ENCODE measurements around the gene BRD4. TPM values are rescaled to one million over a fixed set of nuclear protein-coding genes. Genes with fewer than 3 reads are reported as not detected.

Gene BRD4
- polyA plus RNA-seq, 2 of the 4 experiments (the other 2 are of a cell fraction), result 8.3 to 22.5 TPM

DNA sequence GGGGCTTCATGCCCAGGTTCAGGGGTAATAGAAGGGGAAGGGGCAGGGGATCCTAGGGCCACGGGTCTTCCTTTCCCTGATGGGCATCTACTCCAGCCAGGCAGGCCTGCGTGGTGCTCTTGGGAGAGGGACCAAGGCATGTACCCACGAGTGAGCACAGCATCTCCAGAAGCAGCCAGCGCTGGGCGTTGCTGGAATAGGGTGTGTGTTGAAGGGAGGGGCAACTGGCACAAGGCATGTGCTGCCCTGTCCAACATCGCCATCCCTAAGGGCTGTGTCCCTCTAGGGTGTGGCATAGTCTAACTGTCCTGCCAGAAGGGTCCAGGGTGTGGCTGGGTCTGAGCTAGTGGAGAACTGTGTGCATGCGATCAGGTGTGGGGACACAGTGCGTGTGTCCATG lies 134.4 kb downstream of the BRD4 start:
- TF ChIP-seq FOXS1 (CRISPR knock-in tag; IDR thresholded peaks at IDR 0.05), result no peak
- TF ChIP-seq EP300 (IDR thresholded peaks at IDR 0.05), result no peak
- TF ChIP-seq MAZ (IDR thresholded peaks at IDR 0.05; ENCODE audit: borderline replicate concordance, low read depth, low read length), result no peak
- no peak for TF ChIP-seq ESRRA (IDR thresholded peaks at IDR 0.05; ENCODE audit: borderline replicate concordance, low read length)
- no peak for TF ChIP-seq RCOR1 (IDR thresholded peaks at IDR 0.05; ENCODE audit: low read depth, low read length)
- ChIA-PET CTCF (interaction anchor here (1.0 to 1.6 kb wide), 3 partner anchors 21 to 62 kb away, joined by 3 to 7 read pairs (median 4); no protein-coding TSS in a partner anchor), POLR2A (no interaction called here)
- peak in 1 of 2 experiments; percentile 42 for DNase-seq (ENCODE audit: low read depth in 1 of 2, low spot score in 1 of 2)
- H3K4me3 ChIP-seq, result no peak overlapping the region
- peak overlapping the region; percentile 47 for H3K4me2 ChIP-seq
- peaks cover 18% of the 10 kb centered on the region for H3K4me1 ChIP-seq
- no peaks in the 10 kb centered on the region for H3K9me3 ChIP-seq
- FAIRE-seq, result no peak
- H3K27ac ChIP-seq, result no peak overlapping the region
- peak; percentile 62 to 67; a peak in 5 of 6 replicates for ATAC-seq
- 35% methylated on average over 5 of the region's 8 CpGs for WGBS (ENCODE audit: missing lambda C conversion rate)

- ATAC-seq (peak in 1 of 2 experiments; percentile 10; a peak in 2 of 6 replicates), FAIRE-seq (no peak), DNase-seq (ENCODE audit: low read depth in 1 of 2, low spot score in 1 of 2) (no peak)
- Histone ChIP-seq H3K9me3 (no peaks in the 10 kb centered on the region), H3K27ac (0 out of 6 replicates have a peak overlapping the region, but pooled peaks of 1 of the 2 experiments have one; percentile 36), H3K4me3 (no peak overlapping the region), H3K4me2 (peak overlapping the region; percentile 47), H3K4me1 (peaks cover 18% of the 10 kb centered on the region)
- 29% methylated on average over 3 of the region's 14 CpGs for WGBS (ENCODE audit: missing lambda C conversion rate)
- ChIA-PET POLR2A (no interaction called here), CTCF (interaction anchor here (0.9 to 1.6 kb wide), 3 partner anchors 20 to 57 kb away, joined by 3 to 7 read pairs (median 3); no protein-coding TSS in a partner anchor)
- TF ChIP-seq USF2 (IDR thresholded peaks at IDR 0.05) (no peak), PBX3 (IDR thresholded peaks at IDR 0.05) (no peak), RFX5 (IDR thresholded peaks at IDR 0.05) (no peak), EHMT2 (IDR thresholded peaks at IDR 0.05; ENCODE audit: low read depth) (no peak), ZFP36 (IDR thresholded peaks at IDR 0.05; ENCODE audit: borderline replicate concordance, partially characterized antibody) (no peak), JUN (IDR thresholded peaks at IDR 0.05) (no peak), SMC3 (IDR thresholded peaks at IDR 0.05) (no peak), CBX2 (IDR thresholded peaks at IDR 0.05; ENCODE audit: borderline replicate concordance, low read depth) (no peak), MYC (IDR thresholded peaks at IDR 0.05; ENCODE audit: borderline replicate concordance, low read length) (no peak), CEBPB (IDR thresholded peaks at IDR 0.05) (no peak), POLR2AphosphoS2 (conservative IDR thresholded peaks at IDR 0.05; ENCODE audit: low read length) (no peak), ZNF302 (CRISPR knock-in tag; IDR thresholded peaks at IDR 0.05) (no peak), ZSCAN20 (CRISPR knock-in tag; IDR thresholded peaks at IDR 0.05) (no peak), CHD4 (IDR thresholded peaks at IDR 0.05; ENCODE audit: borderline replicate concordance) (no peak)
Measured at GRCh38 chr19:15197275-15197941, 134.9 kb downstream of the BRD4 start.

DNA sequence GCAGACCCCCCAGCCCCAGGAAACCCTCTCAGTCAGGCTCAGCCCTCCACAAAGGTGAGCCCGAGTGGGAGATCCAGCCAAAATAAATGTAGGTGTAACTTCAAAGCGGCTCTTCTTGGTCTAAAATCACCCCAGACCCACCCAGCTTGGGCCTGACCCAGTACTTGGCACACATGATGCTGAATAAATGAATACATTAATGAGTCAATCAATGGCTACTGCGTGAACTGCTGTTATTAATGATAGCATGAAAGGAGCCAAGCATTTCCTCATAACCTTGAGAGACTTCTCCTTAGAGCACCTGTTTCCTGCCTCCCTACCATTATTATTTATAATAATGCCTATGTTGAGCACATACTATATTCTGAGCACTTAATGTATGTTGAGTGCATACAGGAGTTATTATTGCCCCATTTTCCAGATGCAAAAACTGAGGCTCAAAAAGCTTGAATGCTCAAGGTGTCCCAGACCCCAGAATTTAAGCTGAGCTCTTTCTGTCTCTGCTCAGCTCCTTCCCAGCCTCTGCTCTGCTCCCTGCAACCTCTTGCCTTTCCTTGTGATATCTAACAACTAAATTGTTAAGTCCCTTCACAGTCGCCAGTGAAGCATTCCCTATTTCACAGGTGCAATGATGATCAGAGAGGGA lies 135.9 kb downstream of the BRD4 start:
- CTCF ChIA-PET, result interaction anchor here (0.9 kb wide), 2 partner anchors 19 to 57 kb away, joined by 3 read pairs; no protein-coding TSS in a partner anchor
- H3K4me1 ChIP-seq, result peaks cover 18% of the 10 kb centered on the region
- no peak overlapping the region; the same call in 2 of the 3 replicates for H3K4me3 ChIP-seq
- ATAC-seq, result no peak
- 0 out of 2 replicates have a peak, but pooled peaks have one; percentile 18 for TF ChIP-seq KDM1A (IDR thresholded peaks at IDR 0.05; ENCODE audit: low read depth)
- no peak for TF ChIP-seq BCL3 (IDR thresholded peaks at IDR 0.05)
- FAIRE-seq, result no peak
- no peak overlapping the region for H3K27ac ChIP-seq
- peak overlapping the region; percentile 91 for H3K4me2 ChIP-seq
- DNase-seq (ENCODE audit: low read depth in 1 of 2, low spot score in 1 of 2), result no peak
- WGBS (ENCODE audit: missing lambda C conversion rate), result 81% methylated on average over 3 of the region's 4 CpGs
- POLR2A ChIA-PET, result no interaction called here
- H3K9me3 ChIP-seq, result no peaks in the 10 kb centered on the region

Data from A549 (cell line).